ENCODE measurements around the gene RPGR.

Gene RPGR

DNA sequence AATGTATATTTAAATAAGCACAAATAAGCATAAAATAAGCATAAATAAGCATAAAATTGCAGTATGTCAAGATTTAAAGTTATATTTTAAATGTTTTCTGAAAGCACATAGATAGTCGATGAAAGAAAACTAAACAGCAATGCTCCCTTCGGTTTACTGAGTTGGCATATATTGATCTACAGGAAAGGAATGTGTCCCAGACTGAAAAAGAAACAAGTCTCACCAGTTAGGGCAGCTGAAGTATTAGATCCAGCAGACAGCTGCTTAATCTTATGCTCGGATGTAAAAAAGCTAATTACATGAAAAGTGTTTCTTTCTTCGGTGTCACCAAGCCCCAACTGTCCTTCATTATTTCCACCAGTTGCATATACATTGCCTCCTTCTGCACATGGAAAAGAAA is 8.7 kb downstream of the RPGR start:
- no peak for DNase-seq (ENCODE audit: low spot score)

- DNase-seq (ENCODE audit: low spot score), result no peak
Measured at GRCh38 chrX:38318196-38318595, 9.1 kb downstream of the RPGR start.

- DNase-seq (ENCODE audit: low spot score), result no peak
Measured at GRCh38 chrX:38315186-38315585, 12.1 kb downstream of the RPGR start.

GRCh38 chrX:38313190-38313589 is 14.1 kb downstream of the RPGR start:
- no peak for DNase-seq (ENCODE audit: low spot score)

GRCh38 chrX:38312436-38312835 is 14.9 kb downstream of the RPGR start:
- DNase-seq (ENCODE audit: low spot score), result no peak

- DNase-seq (ENCODE audit: low spot score), result no peak
Measured at GRCh38 chrX:38311743-38312142, 15.6 kb downstream of the RPGR start.

DNA sequence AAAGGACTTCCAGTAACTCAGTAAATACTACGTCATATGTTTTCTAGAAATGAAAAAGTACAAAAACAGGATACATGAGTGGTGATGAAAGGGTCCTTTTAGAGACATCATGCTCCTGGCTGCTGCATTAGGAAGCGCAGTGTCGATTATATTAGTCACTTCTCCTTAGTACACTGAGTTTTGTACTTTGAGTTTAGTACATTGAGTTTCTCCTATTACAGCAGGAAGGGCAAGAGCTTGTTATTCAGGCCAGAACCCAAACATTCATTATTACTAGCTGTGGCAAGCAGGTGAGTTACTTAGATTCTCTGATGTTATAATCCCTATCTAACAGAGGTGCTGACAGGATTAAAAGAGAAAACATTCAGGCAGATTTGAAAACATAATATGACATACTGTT is 21.3 kb downstream of the RPGR start:
- no peak for DNase-seq (ENCODE audit: low spot score)

- no peak for DNase-seq (ENCODE audit: low spot score)
Measured at GRCh38 chrX:38304010-38304409, 23.3 kb downstream of the RPGR start.

DNA sequence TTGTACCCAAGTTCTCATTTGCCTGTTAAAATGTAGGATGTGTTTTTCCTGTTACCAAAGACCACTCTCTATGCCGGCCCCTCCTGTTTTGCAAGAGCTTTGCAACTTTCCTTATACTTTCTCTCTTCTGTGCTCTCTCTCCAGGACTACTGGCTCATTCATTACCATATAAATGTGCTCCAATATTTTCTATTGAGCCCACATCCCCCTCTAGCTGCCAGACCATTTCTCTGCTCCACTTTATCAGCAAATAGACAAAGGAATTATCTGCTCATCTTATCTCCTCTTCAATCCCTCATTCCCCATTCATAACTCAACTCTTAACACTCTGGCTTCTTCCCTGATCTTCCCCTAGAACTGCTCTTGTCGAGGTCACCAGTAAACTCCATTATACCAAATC is 33.6 kb downstream of the RPGR start:
- DNase-seq (ENCODE audit: low spot score), result no peak

- no peak for DNase-seq (ENCODE audit: low spot score)
Measured at GRCh38 chrX:38287674-38288073, 39.6 kb downstream of the RPGR start.

DNA sequence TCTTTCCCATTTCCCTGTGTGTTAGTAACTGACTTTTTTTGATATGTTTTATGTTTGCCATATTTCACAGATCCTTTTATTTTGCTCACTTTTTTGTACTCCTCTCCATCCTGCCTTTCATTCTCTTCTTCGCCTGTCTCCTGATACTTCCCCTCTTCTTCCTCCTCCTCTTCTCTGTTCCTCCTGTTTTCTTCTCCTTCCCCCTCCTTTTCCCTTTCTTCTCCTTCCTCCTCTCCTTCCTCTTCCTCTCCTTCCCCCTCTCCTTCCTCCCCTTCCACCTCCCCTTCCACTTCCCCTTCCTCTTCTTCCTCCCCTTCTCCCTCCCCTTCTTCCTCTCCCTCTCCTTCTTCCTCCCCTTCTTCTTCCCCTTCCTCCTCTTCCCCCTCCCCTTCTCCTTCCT is 41.7 kb downstream of the RPGR start:
- no peak for DNase-seq (ENCODE audit: low spot score)

DNA sequence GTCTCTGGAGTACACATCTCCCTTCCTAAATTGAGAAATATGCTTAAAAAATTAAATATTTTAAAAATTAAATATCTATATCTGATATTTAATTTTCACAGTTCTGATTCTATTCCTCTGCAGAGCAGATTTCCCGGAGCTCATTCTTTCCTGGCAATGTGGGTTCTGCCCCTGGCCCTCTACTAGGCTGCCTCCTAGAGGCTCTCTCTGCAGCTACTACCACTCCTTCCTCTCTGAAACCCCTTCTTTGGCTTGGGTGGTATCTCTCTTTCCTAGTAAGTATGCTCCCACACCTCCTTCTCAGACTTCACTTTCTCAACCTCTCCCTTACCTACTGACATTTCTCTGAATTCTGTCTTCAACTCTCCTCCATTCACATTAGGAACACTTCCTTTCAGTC is 45.3 kb downstream of the RPGR start:
- DNase-seq (ENCODE audit: low spot score), result no peak

DNA sequence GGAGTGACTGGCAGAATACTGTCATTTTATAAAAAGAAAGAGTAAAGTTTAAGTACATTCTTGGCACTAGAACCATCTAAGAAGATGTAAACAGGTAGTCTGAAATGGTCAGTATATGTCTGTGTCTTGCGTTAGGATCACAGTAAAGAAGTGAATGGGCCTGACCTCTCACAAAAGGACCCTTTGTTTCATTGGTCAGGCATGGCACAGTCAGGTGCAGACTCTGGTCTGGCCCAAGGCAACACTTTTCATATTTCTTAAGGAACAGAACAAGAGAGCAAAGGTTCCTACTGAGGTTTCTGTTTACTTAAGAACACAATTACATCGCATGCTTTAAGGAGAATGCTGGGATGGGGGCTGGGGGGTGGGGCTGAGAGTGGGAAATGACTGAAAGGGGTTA is 48.1 kb downstream of the RPGR start:
- DNase-seq (ENCODE audit: low spot score), result no peak

GRCh38 chrX:38278682-38279081 is 48.6 kb downstream of the RPGR start:
- no peak for DNase-seq (ENCODE audit: low spot score)

- DNase-seq (ENCODE audit: low spot score), result no peak
Measured at GRCh38 chrX:38277802-38278201, 49.5 kb downstream of the RPGR start.

- DNase-seq (ENCODE audit: low spot score), result no peak
Measured at GRCh38 chrX:38277136-38277535, 50.2 kb downstream of the RPGR start.

GRCh38 chrX:38276089-38276488 is 51.2 kb downstream of the RPGR start:
- no peak for DNase-seq (ENCODE audit: low spot score)

DNA sequence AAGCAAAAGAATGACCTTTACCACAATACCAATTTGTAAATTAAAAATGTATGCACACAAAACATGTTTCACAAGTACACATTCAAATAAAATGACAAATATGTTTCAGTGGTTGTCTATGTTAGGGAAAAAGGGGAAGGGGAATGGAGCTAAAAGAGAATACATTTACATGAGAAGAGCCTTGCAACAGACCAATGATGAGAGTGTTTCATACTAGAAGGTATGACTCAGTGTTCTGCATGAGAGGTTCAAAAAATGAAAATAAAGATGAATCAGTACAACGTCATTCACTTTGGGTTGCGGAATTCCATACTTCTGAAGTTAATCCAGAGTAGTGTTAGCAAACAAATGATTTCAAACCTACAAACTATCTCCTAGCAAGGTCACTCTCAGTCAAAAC is 51.7 kb downstream of the RPGR start:
- DNase-seq (ENCODE audit: low spot score), result no peak

GRCh38 chrX:38273453-38273852 is 53.9 kb downstream of the RPGR start:
- no peak for DNase-seq (ENCODE audit: low spot score)

GRCh38 chrX:38271154-38271716 is 56.1 kb downstream of the RPGR start:
- no peak for DNase-seq (ENCODE audit: low spot score)

DNA sequence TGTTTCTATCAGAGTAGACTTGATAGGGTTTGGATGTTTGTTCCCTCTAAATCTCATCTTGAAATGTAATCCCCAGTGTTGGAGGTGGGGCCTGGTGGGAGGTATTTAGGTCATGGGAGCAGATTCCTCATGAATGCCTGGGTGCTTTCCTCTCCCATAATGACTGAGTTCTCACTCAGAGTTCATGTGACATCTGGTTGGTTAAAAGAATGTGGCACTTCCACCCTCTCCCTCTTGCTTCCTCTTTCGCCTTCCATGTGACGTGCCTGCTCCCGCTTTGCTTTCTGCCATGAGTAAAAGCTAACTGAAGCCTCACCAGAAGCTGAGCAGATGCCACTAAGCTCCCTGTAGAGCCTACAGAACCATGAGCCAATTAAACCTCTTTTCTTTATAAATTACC is 59.3 kb downstream of the RPGR start:
- DNase-seq (ENCODE audit: low spot score), result no peak

GRCh38 chrX:38262715-38263620 is 64.3 kb downstream of the RPGR start:
- no peak for DNase-seq (ENCODE audit: low spot score)

- peak; percentile 7 for DNase-seq (ENCODE audit: low spot score)
Measured at GRCh38 chrX:38260231-38260630, 67.1 kb downstream of the RPGR start.

DNA sequence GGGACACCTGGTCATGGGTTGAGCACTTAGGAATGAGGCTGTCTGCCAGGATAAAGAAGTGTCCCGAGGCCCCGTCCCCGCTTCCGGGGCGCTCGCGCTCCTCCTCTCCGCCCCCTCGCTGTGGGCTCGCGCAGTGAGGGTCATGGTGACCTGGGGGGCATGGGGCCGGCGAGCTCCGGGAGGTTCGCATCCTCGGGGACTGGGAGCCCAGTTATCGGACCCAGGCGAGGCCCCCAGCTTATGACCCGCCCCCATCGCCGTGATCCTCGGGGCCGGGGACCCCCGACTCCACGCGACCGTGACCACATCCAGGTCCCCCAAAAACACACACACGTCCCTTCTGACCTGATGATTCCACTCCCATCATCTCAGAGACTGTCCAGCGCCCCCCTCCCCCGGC is 71.3 kb downstream of the RPGR start:
- no peak for DNase-seq (ENCODE audit: low spot score)

All from germinal center (tissue), 1 donor.